BLaER1 treated with 17β-estradiol and CSF1 and Interleukin-3, amounts not matched to agents 10 nM and 100 nM (cell line): ENCODE measurements around the gene HLA-G.

Experiments used
- H3K27ac ChIP-seq, 11 experiments: shearing (Covaris generic); formaldehyde crosslinking; 2 replicates each; pipeline ENCODE4 v1.8.1; 2022
- H3K27me3 ChIP-seq, 11 experiments: shearing (Covaris generic); formaldehyde crosslinking; 2 replicates each; pipeline ENCODE4 v1.8.1; 2022
- H3K36me3 ChIP-seq, 11 experiments: shearing (Covaris generic); formaldehyde crosslinking; 2 replicates each; pipeline ENCODE4 v1.8.1; 2022
- H3K4me1 ChIP-seq, 10 experiments: shearing (Covaris generic); formaldehyde crosslinking; 2 replicates each; pipeline ENCODE4 v1.8.1; 2022
- H3K4me2 ChIP-seq, 11 experiments: shearing (Covaris generic); formaldehyde crosslinking; 2 replicates each; pipeline ENCODE4 v1.8.1; 2022
- H3K4me3 ChIP-seq, 10 experiments: shearing (Covaris generic); formaldehyde crosslinking; 2 replicates each; pipeline ENCODE4 v1.8.1; 2022
- H3K9ac ChIP-seq, 11 experiments: shearing (Covaris generic); formaldehyde crosslinking; 2 replicates each; pipeline ENCODE4 v1.8.1; 2022
- H3K9me3 ChIP-seq, 11 experiments: shearing (Covaris generic); formaldehyde crosslinking; replicated peaks in 1 of 11; 2 replicates each; pipeline ENCODE4 v1.8.1; 2022
- H4K20me1 ChIP-seq, 11 experiments: shearing (Covaris generic); formaldehyde crosslinking; 2 replicates each; pipeline ENCODE4 v1.8.1; 2022
- Cebpa-rat ChIP-seq, 11 experiments: shearing (Covaris generic); IDR thresholded peaks; 2 replicates each; pipeline ENCODE4 v1.8.1; 2022

The HLA-G gene

DNA sequence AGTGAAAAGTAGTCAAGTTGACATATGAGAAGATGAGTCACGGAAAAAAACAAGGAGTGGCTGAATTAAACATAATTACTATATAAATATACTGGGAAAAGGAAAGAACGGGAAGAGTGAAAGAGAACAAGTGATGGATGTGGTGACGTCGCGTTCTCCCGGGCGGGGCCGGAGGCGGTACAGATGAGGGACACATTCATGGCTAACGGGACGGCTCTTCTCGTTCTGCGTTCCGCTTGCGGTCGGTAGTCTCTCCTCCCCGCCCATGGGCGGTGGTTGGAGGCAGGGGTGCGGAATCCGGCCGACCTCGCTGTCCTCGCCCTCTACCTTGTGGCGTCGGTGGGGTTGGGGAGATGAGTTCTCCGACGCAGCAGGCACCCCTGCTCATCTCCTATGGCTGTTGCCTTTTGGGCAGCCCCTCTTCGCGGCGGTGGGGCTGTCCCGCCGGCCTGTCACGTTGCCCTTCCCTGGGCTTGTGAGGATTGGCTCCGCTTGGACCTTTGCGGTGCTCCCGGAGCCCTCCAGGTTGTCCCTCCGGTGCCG is 22.5 kb downstream of the HLA-G start:
- Histone ChIP-seq H3K27ac (no peak overlapping the region), H3K4me3 (no peak overlapping the region), H3K4me2 (no peak overlapping the region)

DNA sequence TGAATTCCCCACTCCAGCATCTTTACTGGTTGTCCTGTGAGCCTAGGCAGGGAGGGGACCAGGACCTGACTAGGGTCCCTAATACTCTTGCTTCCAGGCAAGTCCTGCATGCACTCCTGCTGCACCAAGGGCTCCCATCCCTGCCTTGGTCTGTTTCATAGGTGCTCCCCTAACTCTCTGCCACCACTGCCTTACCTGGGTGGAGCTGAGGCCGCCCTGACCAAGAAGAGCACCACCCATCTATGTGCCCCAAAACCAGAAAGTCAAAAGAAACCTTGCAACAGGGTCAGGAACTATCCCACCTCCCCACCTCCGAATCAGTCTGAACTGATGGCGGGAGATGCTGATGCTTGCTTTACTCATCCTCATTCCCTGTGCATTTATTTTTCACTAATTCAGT is 23.6 kb downstream of the HLA-G start:
- H3K27ac ChIP-seq, result no peak overlapping the region
- no peak for TF ChIP-seq Cebpa-rat (IDR thresholded peaks at IDR 0.05)
- no peak overlapping the region for H3K9ac ChIP-seq
- peaks cover 0 to 7% (median 0%) of the 10 kb centered on the region in 11 experiments; a peak in 1 of 22 replicates for H4K20me1 ChIP-seq
- H3K4me2 ChIP-seq, result no peak overlapping the region
- no peaks in the 10 kb centered on the region for H3K36me3 ChIP-seq
- no peak overlapping the region for H3K4me3 ChIP-seq
- peaks cover 0 to 4% (median 0%) of the 10 kb centered on the region in 11 experiments; a peak in 3 of 22 replicates for H3K27me3 ChIP-seq
- H3K9me3 ChIP-seq, result no peaks in the 10 kb centered on the region
- no peaks in the 10 kb centered on the region; a peak in 1 of 20 replicates for H3K4me1 ChIP-seq

More for the DNA sequence above, 22.5 kb downstream of the HLA-G start:
- no peaks in the 10 kb centered on the region; a peak in 1 of 20 replicates for H3K4me1 ChIP-seq
- no peak overlapping the region for H3K9ac ChIP-seq
- no peaks in the 10 kb centered on the region for H3K36me3 ChIP-seq
- peaks cover 0 to 7% (median 0%) of the 10 kb centered on the region in 11 experiments; a peak in 1 of 22 replicates for H4K20me1 ChIP-seq
- H3K27me3 ChIP-seq, result peaks cover 0 to 4% (median 0%) of the 10 kb centered on the region in 11 experiments; a peak in 3 of 22 replicates
- TF ChIP-seq Cebpa-rat (IDR thresholded peaks at IDR 0.05), result no peak
- no peaks in the 10 kb centered on the region for H3K9me3 ChIP-seq

DNA sequence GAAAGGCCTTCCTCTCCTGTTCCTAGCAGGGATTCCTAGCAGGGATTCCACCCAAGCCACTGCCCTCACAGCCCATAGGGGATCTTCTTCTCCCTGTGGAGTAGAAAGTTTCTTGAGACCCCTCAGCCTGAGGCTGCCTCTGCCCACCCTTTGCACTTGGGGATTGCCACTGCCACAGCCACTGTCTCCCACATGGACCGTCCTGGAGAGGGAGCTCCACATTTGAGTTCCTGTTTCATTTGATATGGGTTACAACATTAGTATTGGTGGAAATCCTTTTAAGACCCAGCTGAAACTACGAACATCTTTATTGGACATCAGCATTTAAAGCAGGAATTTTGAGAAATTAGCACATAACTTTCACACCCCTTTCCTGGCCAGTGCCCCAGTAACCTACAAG is 25.6 kb downstream of the HLA-G start:
- Histone ChIP-seq H3K4me1 (no peaks in the 10 kb centered on the region; a peak in 1 of 20 replicates), H3K4me2 (no peak overlapping the region), H3K36me3 (no peaks in the 10 kb centered on the region), H4K20me1 (peaks cover 0 to 7% (median 0%) of the 10 kb centered on the region in 11 experiments; a peak in 1 of 22 replicates), H3K27me3 (peaks cover 0 to 4% (median 0%) of the 10 kb centered on the region in 11 experiments; a peak in 3 of 22 replicates), H3K9me3 (no peaks in the 10 kb centered on the region), H3K9ac (no peak overlapping the region), H3K27ac (no peak overlapping the region), H3K4me3 (no peak overlapping the region)
- no peak for TF ChIP-seq Cebpa-rat (IDR thresholded peaks at IDR 0.05)

DNA sequence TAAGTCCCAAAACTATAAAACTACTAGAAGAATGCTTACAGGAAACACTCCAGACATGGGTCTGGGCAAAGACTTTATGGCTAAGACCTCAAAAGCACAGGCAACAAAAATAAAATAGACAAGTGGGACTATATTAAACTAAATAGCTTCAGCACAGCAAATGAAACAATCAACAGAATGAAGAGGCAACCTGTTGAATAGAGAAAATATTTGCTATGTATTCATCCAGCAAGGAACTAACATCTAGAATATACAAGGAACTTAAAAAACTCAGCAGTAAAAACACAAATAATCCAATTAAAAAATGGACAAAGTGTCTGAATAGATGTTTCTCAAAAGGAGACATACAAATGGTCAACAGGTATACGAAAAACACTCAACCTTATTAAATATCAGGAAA is 30.4 kb downstream of the HLA-G start:
- no peak overlapping the region for H3K4me2 ChIP-seq
- H3K27me3 ChIP-seq, result no peaks in the 10 kb centered on the region
- 0 out of 22 replicates have a peak, but pooled peaks cover 0 to under 1% (median 0%) of the 10 kb centered on the region in 11 experiments for H4K20me1 ChIP-seq
- no peaks in the 10 kb centered on the region for H3K36me3 ChIP-seq
- no peak for TF ChIP-seq Cebpa-rat (IDR thresholded peaks at IDR 0.05)
- H3K9me3 ChIP-seq, result no peaks in the 10 kb centered on the region
- no peak overlapping the region for H3K4me3 ChIP-seq
- no peak overlapping the region for H3K27ac ChIP-seq
- no peaks in the 10 kb centered on the region for H3K4me1 ChIP-seq
- H3K9ac ChIP-seq, result no peak overlapping the region

DNA sequence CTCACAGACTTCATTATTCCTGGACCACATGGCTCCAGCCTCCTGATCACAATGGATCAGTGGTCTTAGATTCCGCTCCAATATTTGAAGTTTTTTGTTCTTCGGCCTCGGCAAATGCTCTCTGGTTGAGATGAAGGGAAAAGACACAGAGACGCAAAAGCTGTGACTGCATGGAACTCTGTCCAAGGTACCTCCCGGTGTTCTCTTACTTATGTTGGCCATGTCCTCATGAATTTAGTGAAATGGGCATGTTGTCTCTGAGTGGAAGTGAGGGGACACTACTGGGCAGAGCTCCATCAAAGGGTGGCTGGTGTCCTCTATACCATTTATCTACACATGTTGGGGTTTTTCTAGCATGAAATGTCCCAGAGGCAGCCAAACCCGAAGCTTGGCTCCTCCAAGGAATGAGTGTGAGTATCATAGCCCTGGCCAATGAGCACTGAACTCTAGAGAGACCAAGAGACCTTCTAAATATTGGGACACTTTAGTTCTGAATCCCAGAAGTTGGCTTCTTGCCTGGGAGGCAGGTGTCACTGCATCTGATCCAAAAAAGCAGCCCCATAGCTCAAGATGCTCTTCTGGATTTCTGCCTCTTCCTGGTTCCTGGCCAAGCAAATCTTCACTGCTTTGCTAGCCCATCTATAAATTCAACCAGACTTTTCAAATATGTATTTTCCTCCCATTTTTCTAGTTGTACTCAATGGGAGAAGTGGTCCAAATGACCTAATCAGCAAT is 34.1 kb downstream of the HLA-G start:
- Histone ChIP-seq H3K9ac (no peak overlapping the region), H3K4me1 (no peaks in the 10 kb centered on the region), H3K4me3 (no peak overlapping the region), H4K20me1 (no peaks in the 10 kb centered on the region), H3K27ac (no peak overlapping the region), H3K4me2 (no peak overlapping the region), H3K27me3 (no peaks in the 10 kb centered on the region), H3K36me3 (no peaks in the 10 kb centered on the region), H3K9me3 (no peaks in the 10 kb centered on the region)
- no peak for TF ChIP-seq Cebpa-rat (IDR thresholded peaks at IDR 0.05)

DNA sequence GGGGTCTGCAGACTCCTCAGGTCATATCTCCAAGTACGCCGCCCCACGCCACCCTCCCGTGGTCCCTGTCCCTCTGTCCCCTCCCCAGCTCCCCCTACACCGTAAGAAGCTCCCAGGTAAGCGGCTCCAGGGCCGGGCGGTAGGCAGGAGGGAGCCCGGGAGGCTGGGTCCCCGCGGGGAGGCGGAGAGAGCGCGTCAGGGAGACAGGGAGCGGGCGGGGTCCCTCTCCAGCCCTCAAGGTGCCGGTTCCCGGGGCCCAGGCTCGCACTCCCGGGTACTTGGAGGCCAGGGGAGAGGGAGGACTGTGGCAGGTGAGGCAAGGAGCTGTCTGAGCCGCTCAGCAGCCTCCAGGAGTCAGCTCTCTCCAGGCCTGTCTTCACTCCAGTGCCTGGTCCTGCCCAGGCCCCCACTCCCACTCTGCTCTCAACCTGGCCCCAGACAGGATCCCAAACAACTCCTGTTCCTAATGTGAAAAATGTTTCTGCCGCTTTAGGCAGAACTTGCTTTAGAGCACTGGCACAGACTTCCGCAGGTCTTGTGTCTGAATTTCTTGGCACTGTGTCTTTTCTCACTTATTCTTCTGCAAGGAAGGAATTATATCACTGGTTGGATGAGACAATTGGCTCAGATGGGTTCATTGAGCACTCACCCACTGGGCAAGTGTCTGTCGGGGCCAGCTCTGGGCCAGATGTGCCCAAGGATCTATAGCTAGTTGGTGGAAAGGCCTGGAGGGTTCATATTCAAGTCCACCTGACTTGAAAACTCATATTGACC is 36.6 kb downstream of the HLA-G start:
- Histone ChIP-seq H3K27ac (no peak overlapping the region), H4K20me1 (no peaks in the 10 kb centered on the region), H3K4me1 (no peaks in the 10 kb centered on the region), H3K27me3 (no peaks in the 10 kb centered on the region), H3K9ac (no peak overlapping the region), H3K4me2 (no peak overlapping the region), H3K36me3 (no peaks in the 10 kb centered on the region), H3K4me3 (no peak overlapping the region), H3K9me3 (no peaks in the 10 kb centered on the region)
- TF ChIP-seq Cebpa-rat (IDR thresholded peaks at IDR 0.05), result no peak

DNA sequence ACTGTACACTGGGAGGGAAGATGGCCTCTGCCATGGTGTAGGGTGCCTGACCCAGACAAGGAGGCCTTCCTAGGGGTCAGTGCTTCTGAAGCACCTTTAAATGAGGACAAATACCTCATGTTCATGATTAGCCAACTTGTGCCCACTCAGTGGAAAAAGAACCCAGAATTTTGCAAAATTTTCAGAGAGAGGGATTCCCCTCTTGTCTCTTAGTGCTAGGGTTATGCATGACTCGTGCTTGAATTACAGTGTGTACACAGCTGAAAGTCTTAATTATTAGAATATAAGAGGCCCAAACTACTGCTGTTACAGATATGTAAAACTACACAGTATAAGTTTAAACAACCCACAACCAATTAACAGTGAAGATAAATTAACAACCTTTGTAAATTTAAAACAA is 38.0 kb downstream of the HLA-G start:
- no peak overlapping the region for H3K4me3 ChIP-seq
- H4K20me1 ChIP-seq, result no peaks in the 10 kb centered on the region
- H3K9ac ChIP-seq, result no peak overlapping the region
- no peaks in the 10 kb centered on the region for H3K4me1 ChIP-seq
- H3K9me3 ChIP-seq, result no peaks in the 10 kb centered on the region
- H3K27me3 ChIP-seq, result no peaks in the 10 kb centered on the region
- no peak overlapping the region for H3K27ac ChIP-seq
- H3K36me3 ChIP-seq, result no peaks in the 10 kb centered on the region
- no peak overlapping the region for H3K4me2 ChIP-seq
- TF ChIP-seq Cebpa-rat (IDR thresholded peaks at IDR 0.05), result no peak

DNA sequence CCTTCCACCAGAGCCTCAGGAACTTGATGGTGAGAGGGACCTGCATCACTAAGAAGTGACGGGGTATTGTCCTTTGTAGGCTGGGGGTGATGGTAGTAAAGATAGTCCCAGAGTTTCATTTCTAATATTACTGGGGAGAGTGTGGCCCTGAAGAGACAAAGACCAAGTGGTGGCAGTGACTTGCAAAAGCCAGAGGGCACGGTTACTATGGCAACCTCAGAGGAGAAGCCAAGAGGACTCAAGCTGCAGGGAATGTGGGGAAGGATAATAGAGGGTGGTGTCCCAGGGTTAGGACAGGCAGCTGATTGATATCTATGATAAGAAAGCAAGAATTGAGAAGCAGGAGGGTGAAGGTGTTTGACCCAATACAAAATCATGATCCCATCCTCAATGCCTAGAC is 42.5 kb downstream of the HLA-G start:
- Histone ChIP-seq H3K36me3 (no peaks in the 10 kb centered on the region), H3K9ac (no peak overlapping the region), H3K27ac (no peak overlapping the region), H4K20me1 (no peaks in the 10 kb centered on the region), H3K27me3 (no peaks in the 10 kb centered on the region), H3K4me3 (no peak overlapping the region), H3K4me2 (no peak overlapping the region), H3K9me3 (no peaks in the 10 kb centered on the region; a peak in 1 of 22 replicates), H3K4me1 (no peaks in the 10 kb centered on the region)
- TF ChIP-seq Cebpa-rat (IDR thresholded peaks at IDR 0.05), result no peak

DNA sequence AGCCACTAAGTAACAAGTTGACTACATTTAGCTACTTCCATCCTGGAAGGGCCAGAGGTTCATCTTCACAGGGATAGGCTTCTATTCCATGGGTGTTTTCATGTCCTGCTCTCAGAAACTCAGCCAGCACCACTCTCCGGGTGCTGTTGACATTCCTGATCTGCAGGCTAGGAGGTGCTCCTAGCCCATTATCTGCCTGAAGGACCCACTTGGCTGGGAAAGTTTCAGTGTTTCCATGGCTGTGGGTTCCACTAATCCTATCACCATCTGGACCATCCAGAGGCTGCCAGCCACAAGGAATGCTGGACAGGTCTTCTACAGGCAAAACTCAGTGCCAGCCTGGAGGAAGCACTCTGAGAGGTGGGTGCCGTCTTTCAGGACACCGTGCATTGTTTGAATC is 45.2 kb downstream of the HLA-G start:
- Histone ChIP-seq H3K27me3 (no peaks in the 10 kb centered on the region), H3K4me3 (no peak overlapping the region), H3K4me1 (no peaks in the 10 kb centered on the region), H3K9ac (no peak overlapping the region), H4K20me1 (no peaks in the 10 kb centered on the region), H3K27ac (no peak overlapping the region), H3K4me2 (no peak overlapping the region), H3K36me3 (no peaks in the 10 kb centered on the region), H3K9me3 (no peaks in the 10 kb centered on the region; a peak in 1 of 22 replicates)
- TF ChIP-seq Cebpa-rat (IDR thresholded peaks at IDR 0.05), result no peak
